WTC11 (cell line): ENCODE data around the gene ZNF593OS. TPM values are rescaled to one million over a fixed set of nuclear protein-coding genes. Genes with fewer than 3 reads are reported as not detected.

ENCODE experiments used
- ATAC-seq: fragments of 200-7000 bp; cut with Tn5 transposase; 2 replicates; pipeline ENCODE4 v1.10.0; 2021; ENCODE audit warnings: mild to moderate bottlenecking, moderate library complexity
- CTCF ChIA-PET: fragments of 300-600 bp; sonication (Branson Sonifier 250); formaldehyde crosslinking; loops from one replicate; lab custom pipeline; 2021; ENCODE audit warnings: antibody characterized with exemption; lab: Charles Lee
- POLR2A ChIA-PET: fragments of 350-600 bp; sonication (Branson Sonifier 250); formaldehyde crosslinking; loops from one replicate; lab custom pipeline; 2021; ENCODE audit warnings: antibody characterized with exemption; lab: Charles Lee
- DNase-seq: peaks from one replicate; pipeline ENCODE4 v3.0.0; 2021; ENCODE audit warnings: low spot score
- H3K27ac Mint-ChIP-seq: 2 replicates; pipeline ENCODE4 v1.8.0; 2021; ENCODE audit warnings: mixed read lengths
- H3K27me3 Mint-ChIP-seq: 2 replicates; pipeline ENCODE4 v1.8.0; 2021; ENCODE audit warnings: low read depth, mild to moderate bottlenecking, moderate library complexity, mixed read lengths
- H3K36me3 Mint-ChIP-seq: 2 replicates; pipeline ENCODE4 v1.8.0; 2021; ENCODE audit warnings: mixed read lengths
- H3K4me1 Mint-ChIP-seq: 2 replicates; pipeline ENCODE4 v1.8.0; 2022; ENCODE audit warnings: mixed read lengths
- H3K4me3 Mint-ChIP-seq: 2 replicates; pipeline ENCODE4 v1.8.0; 2021; ENCODE audit warnings: mild to moderate bottlenecking, moderate library complexity, mixed read lengths
- H3K9me3 Mint-ChIP-seq: 2 replicates; pipeline ENCODE4 v1.8.0; 2021; ENCODE audit warnings: mixed read lengths
- FOXK1 ChIP-seq: sonication (generic); formaldehyde crosslinking; IDR thresholded peaks from 2 replicates; pipeline ENCODE4 v1.8.0; 2022; ENCODE audit warnings: mild to moderate bottlenecking, moderate library complexity, missing genetic modification reagents
- GABPB1 ChIP-seq: sonication (generic); formaldehyde crosslinking; IDR thresholded peaks from 2 replicates; pipeline ENCODE4 v1.8.1; 2023; ENCODE audit warnings: mild to moderate bottlenecking, missing genetic modification reagents
- MXD4 ChIP-seq: fragments of 250-450 bp; sonication (Bioruptor Pico); IDR thresholded peaks from 2 replicates; pipeline ENCODE4 v1.8.0; 2021; ENCODE audit warnings: mild to moderate bottlenecking, moderate library complexity, borderline replicate concordance
- NFE2L1 ChIP-seq: sonication (generic); formaldehyde crosslinking; IDR thresholded peaks from 2 replicates; pipeline ENCODE4 v1.8.1; 2023; ENCODE audit warnings: missing genetic modification reagents
- NFYB ChIP-seq: sonication (generic); formaldehyde crosslinking; conservative IDR thresholded peaks from 2 replicates; pipeline ENCODE4 v1.8.0; 2022; ENCODE audit warnings: low read depth, missing genetic modification reagents
- TCF7 ChIP-seq: sonication (generic); formaldehyde crosslinking; IDR thresholded peaks from 2 replicates; pipeline ENCODE4 v1.8.0; 2022; ENCODE audit warnings: mild to moderate bottlenecking, low read depth, missing genetic modification reagents, moderate library complexity
- ZNF396 ChIP-seq: fragments of 250-450 bp; sonication (Bioruptor Pico); IDR thresholded peaks from 2 replicates; pipeline ENCODE4 v1.8.0; 2021; ENCODE audit warnings: mild to moderate bottlenecking, moderate library complexity, borderline replicate concordance
- total RNA-seq: library from RNA; stranded (reverse); gene quantifications from 3 replicates; pipeline ENCODE4 v1.2.3, GENCODE V29; 2021
- TF ChIP-seq, protein P1 (sequence below): fragments of 250-450 bp; sonication (Bioruptor Pico); IDR thresholded peaks from 2 replicates; pipeline ENCODE4 v1.9.0; 2021; ENCODE audit warnings: moderate library complexity, mild to moderate bottlenecking, inconsistent platforms, borderline replicate concordance
- TF ChIP-seq, protein P2 (sequence below): sonication (generic); formaldehyde crosslinking; IDR thresholded peaks from 2 replicates; pipeline ENCODE4 v1.8.1; 2022; ENCODE audit warnings: low read depth, mild to moderate bottlenecking, moderate library complexity, missing genetic modification reagents, borderline replicate concordance
- TF ChIP-seq, protein P3 (sequence below): sonication (generic); formaldehyde crosslinking; IDR thresholded peaks from 2 replicates; pipeline ENCODE4 v1.8.1; 2022; ENCODE audit warnings: low read depth, missing genetic modification reagents, borderline replicate concordance
- TF ChIP-seq, protein P4 (sequence below): sonication (generic); formaldehyde crosslinking; IDR thresholded peaks from 2 replicates; pipeline ENCODE4 v1.8.0; 2023; ENCODE audit warnings: missing genetic modification reagents
- TF ChIP-seq, protein P5 (sequence below): sonication (generic); formaldehyde crosslinking; conservative IDR thresholded peaks from 2 replicates; pipeline ENCODE4 v1.8.1; 2022; ENCODE audit warnings: mild to moderate bottlenecking, missing genetic modification reagents
- TF ChIP-seq, protein P6 (sequence below): sonication (generic); formaldehyde crosslinking; IDR thresholded peaks from 2 replicates; pipeline ENCODE4 v1.8.0; 2022; ENCODE audit warnings: mild to moderate bottlenecking, missing genetic modification reagents
- TF ChIP-seq, protein P7 (sequence below): sonication (generic); formaldehyde crosslinking; IDR thresholded peaks from 2 replicates; pipeline ENCODE4 v1.8.1; 2022; ENCODE audit warnings: mild to moderate bottlenecking, moderate library complexity, missing genetic modification reagents
- TF ChIP-seq, protein P8 (sequence below): sonication (generic); formaldehyde crosslinking; IDR thresholded peaks from 2 replicates; pipeline ENCODE4 v1.8.0; 2022; ENCODE audit warnings: mild to moderate bottlenecking, missing genetic modification reagents
- TF ChIP-seq, protein P9 (sequence below): sonication (generic); formaldehyde crosslinking; IDR thresholded peaks from 2 replicates; pipeline ENCODE4 v1.8.1; 2023; ENCODE audit warnings: mild to moderate bottlenecking, missing genetic modification reagents

Gene ZNF593OS
- total RNA-seq, 1 experiment from 2014 or later, result not detected

DNA sequence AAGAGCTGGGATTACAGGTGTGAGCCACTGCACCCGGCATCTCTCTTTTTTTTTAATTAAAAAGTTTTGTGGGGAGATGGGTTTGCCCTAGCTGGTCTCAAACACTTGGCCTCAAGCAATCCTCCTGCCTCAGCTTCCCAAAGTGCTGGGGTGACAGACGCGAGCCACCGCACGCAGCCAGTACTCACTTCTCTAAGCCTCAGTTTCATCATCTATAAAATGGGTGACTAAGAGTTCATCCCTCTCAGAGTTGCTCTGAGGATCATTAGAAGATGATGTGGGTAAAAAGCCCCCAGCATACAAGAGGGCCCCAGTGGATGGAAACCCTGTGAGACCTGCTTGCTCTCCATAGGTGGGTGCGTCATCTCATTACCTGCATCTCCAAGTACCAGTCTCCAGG lies 16.2 kb upstream of the ZNF593OS start (continued):
- TF ChIP-seq, protein P1, sequence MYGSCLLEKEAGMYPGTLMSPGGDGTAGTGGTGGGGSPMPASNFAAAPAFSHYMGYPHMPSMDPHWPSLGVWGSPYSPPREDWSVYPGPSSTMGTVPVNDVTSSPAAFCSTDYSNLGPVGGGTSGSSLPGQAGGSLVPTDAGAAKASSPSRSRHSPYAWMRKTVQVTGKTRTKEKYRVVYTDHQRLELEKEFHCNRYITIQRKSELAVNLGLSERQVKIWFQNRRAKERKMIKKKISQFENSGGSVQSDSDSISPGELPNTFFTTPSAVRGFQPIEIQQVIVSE (CRISPR knock-in tag), result no peak
- TF ChIP-seq NFYB (CRISPR knock-in tag) (no peak), NFE2L1 (CRISPR knock-in tag) (no peak)
- TF ChIP-seq, protein P2, sequence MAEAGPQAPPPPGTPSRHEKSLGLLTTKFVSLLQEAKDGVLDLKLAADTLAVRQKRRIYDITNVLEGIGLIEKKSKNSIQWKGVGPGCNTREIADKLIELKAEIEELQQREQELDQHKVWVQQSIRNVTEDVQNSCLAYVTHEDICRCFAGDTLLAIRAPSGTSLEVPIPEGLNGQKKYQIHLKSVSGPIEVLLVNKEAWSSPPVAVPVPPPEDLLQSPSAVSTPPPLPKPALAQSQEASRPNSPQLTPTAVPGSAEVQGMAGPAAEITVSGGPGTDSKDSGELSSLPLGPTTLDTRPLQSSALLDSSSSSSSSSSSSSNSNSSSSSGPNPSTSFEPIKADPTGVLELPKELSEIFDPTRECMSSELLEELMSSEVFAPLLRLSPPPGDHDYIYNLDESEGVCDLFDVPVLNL (CRISPR knock-in tag), result no peak
- TF ChIP-seq, protein P3, sequence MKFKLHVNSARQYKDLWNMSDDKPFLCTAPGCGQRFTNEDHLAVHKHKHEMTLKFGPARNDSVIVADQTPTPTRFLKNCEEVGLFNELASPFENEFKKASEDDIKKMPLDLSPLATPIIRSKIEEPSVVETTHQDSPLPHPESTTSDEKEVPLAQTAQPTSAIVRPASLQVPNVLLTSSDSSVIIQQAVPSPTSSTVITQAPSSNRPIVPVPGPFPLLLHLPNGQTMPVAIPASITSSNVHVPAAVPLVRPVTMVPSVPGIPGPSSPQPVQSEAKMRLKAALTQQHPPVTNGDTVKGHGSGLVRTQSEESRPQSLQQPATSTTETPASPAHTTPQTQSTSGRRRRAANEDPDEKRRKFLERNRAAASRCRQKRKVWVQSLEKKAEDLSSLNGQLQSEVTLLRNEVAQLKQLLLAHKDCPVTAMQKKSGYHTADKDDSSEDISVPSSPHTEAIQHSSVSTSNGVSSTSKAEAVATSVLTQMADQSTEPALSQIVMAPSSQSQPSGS, result no peak
- TF ChIP-seq, protein P4, sequence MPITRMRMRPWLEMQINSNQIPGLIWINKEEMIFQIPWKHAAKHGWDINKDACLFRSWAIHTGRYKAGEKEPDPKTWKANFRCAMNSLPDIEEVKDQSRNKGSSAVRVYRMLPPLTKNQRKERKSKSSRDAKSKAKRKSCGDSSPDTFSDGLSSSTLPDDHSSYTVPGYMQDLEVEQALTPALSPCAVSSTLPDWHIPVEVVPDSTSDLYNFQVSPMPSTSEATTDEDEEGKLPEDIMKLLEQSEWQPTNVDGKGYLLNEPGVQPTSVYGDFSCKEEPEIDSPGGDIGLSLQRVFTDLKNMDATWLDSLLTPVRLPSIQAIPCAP (CRISPR knock-in tag), result no peak
- TF ChIP-seq, protein P5, sequence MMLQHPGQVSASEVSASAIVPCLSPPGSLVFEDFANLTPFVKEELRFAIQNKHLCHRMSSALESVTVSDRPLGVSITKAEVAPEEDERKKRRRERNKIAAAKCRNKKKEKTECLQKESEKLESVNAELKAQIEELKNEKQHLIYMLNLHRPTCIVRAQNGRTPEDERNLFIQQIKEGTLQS, result no peak

DNA sequence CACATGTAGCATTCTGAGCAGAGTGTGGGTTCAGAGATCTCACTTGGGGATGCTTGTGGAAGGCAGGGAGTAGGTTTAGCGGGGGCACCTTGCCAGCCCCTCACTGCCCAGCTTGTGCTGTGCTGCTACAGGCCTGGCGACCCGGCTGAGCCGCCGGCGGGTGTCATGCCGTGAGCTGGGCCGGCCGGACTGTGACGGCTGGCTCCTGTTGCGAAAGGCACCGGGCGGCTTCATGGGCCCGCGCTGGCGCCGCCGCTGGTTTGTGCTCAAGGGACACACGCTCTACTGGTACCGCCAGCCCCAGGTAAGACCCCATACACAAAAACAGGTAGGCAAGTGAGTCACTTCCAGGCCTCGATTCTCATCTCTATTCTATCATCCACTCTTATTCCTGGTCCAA lies 13.3 kb upstream of the ZNF593OS start:
- ATAC-seq (no peak), DNase-seq (no peak)
- Mint-ChIP-seq H3K4me3 (no peak overlapping the region), H3K27ac (no peak overlapping the region), H3K36me3 (peaks cover 5% of the 10 kb centered on the region; the same call in 1 of the 2 replicates), H3K9me3 (no peaks in the 10 kb centered on the region), H3K4me1 (peaks cover under 1% of the 10 kb centered on the region), H3K27me3 (no peaks in the 10 kb centered on the region)
- ChIA-PET CTCF (interaction anchor here (2.2 kb wide), 1 partner anchor 15 kb away, joined by 7 read pairs; the partner anchor contains the start of gene ZNF593), POLR2A (interaction anchor here (0.6 kb wide), 1 partner anchor 49 kb away, joined by 3 read pairs; the partner anchor contains the start of gene CEP85)
- TF ChIP-seq, protein P3, result no peak
- TF ChIP-seq, protein P6, sequence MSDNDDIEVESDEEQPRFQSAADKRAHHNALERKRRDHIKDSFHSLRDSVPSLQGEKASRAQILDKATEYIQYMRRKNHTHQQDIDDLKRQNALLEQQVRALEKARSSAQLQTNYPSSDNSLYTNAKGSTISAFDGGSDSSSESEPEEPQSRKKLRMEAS (CRISPR knock-in tag), result no peak
- TF ChIP-seq GABPB1, result no peak
- no peak for TF ChIP-seq ZNF396 (CRISPR knock-in tag)
- TF ChIP-seq, protein P7, sequence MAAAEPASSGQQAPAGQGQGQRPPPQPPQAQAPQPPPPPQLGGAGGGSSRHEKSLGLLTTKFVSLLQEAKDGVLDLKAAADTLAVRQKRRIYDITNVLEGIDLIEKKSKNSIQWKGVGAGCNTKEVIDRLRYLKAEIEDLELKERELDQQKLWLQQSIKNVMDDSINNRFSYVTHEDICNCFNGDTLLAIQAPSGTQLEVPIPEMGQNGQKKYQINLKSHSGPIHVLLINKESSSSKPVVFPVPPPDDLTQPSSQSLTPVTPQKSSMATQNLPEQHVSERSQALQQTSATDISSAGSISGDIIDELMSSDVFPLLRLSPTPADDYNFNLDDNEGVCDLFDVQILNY (CRISPR knock-in tag), result no peak
- TF ChIP-seq, protein P8, sequence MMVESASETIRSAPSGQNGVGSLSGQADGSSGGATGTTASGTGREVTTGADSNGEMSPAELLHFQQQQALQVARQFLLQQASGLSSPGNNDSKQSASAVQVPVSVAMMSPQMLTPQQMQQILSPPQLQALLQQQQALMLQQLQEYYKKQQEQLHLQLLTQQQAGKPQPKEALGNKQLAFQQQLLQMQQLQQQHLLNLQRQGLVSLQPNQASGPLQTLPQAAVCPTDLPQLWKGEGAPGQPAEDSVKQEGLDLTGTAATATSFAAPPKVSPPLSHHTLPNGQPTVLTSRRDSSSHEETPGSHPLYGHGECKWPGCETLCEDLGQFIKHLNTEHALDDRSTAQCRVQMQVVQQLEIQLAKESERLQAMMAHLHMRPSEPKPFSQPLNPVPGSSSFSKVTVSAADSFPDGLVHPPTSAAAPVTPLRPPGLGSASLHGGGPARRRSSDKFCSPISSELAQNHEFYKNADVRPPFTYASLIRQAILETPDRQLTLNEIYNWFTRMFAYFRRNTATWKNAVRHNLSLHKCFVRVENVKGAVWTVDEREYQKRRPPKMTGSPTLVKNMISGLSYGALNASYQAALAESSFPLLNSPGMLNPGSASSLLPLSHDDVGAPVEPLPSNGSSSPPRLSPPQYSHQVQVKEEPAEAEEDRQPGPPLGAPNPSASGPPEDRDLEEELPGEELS (CRISPR knock-in tag), result no peak
- TF ChIP-seq, protein P9, sequence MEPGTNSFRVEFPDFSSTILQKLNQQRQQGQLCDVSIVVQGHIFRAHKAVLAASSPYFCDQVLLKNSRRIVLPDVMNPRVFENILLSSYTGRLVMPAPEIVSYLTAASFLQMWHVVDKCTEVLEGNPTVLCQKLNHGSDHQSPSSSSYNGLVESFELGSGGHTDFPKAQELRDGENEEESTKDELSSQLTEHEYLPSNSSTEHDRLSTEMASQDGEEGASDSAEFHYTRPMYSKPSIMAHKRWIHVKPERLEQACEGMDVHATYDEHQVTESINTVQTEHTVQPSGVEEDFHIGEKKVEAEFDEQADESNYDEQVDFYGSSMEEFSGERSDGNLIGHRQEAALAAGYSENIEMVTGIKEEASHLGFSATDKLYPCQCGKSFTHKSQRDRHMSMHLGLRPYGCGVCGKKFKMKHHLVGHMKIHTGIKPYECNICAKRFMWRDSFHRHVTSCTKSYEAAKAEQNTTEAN (CRISPR knock-in tag), result no peak
- TF ChIP-seq TCF7 (CRISPR knock-in tag), result no peak
- TF ChIP-seq MXD4 (CRISPR knock-in tag), result no peak
- TF ChIP-seq FOXK1 (CRISPR knock-in tag), result no peak
